Measurements from ENCODE around the gene BLTP3B. TPM values are rescaled to one million over a fixed set of nuclear protein-coding genes. Genes with fewer than 3 reads are reported as not detected.

BLTP3B gene
- total RNA-seq, 6 experiments from 2014 or later, result 28.5 to 34.2 (median 33.4) TPM

DNA sequence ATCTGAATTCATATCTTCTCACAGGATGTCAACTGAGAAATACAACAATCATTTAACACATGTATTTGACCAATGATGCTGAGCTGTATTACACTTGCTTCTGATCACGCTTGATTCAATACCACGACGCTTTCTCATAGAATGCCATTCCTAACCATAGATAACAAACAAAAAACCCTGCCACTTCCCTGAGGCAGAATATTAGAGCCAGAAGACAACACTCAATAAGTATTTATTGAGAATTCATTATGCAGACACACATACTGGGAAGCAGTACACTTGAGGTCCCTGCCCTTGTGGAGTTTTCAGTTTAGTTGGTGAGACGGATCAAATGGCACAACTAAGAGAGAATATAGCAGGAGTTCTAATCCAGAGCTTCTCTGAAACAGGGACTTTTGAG lies 32.4 kb downstream of the BLTP3B start:
- no peak overlapping the region for H3K4me3 Mint-ChIP-seq
- peaks cover 21% of the 10 kb centered on the region for H3K4me1 Mint-ChIP-seq (ENCODE audit: low read depth)
- no peak overlapping the region for H3K27ac Mint-ChIP-seq
- H3K36me3 Mint-ChIP-seq (ENCODE audit: low read depth), result peaks cover 28% of the 10 kb centered on the region
- TF ChIP-seq, protein P1, sequence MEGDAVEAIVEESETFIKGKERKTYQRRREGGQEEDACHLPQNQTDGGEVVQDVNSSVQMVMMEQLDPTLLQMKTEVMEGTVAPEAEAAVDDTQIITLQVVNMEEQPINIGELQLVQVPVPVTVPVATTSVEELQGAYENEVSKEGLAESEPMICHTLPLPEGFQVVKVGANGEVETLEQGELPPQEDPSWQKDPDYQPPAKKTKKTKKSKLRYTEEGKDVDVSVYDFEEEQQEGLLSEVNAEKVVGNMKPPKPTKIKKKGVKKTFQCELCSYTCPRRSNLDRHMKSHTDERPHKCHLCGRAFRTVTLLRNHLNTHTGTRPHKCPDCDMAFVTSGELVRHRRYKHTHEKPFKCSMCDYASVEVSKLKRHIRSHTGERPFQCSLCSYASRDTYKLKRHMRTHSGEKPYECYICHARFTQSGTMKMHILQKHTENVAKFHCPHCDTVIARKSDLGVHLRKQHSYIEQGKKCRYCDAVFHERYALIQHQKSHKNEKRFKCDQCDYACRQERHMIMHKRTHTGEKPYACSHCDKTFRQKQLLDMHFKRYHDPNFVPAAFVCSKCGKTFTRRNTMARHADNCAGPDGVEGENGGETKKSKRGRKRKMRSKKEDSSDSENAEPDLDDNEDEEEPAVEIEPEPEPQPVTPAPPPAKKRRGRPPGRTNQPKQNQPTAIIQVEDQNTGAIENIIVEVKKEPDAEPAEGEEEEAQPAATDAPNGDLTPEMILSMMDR (IDR thresholded peaks at IDR 0.05), result no peak
- H3K9me3 Mint-ChIP-seq, result peaks cover 3% of the 10 kb centered on the region; the same call in 1 of the 2 replicates
- no peak for DNase-seq
- H3K27me3 Mint-ChIP-seq (ENCODE audit: insufficient read depth), result no peaks in the 10 kb centered on the region

- DNase-seq, result no peak
- H3K27me3 Mint-ChIP-seq (ENCODE audit: insufficient read depth), result no peaks in the 10 kb centered on the region
- TF ChIP-seq, protein P1 (IDR thresholded peaks at IDR 0.05), result no peak
- H3K4me1 Mint-ChIP-seq (ENCODE audit: low read depth), result peaks cover 7% of the 10 kb centered on the region
- no peak overlapping the region for H3K4me3 Mint-ChIP-seq
- H3K9me3 Mint-ChIP-seq, result peaks cover 3% of the 10 kb centered on the region; the same call in 1 of the 2 replicates
- H3K27ac Mint-ChIP-seq, result no peak overlapping the region
- H3K36me3 Mint-ChIP-seq (ENCODE audit: low read depth), result peaks cover 28% of the 10 kb centered on the region
Observed at GRCh38 chr12:100106861-100107260, 35.8 kb downstream of the BLTP3B start.

- DNase-seq, result no peak
- H3K36me3 Mint-ChIP-seq (ENCODE audit: low read depth), result peaks cover 33% of the 10 kb centered on the region
Observed at GRCh38 chr12:100105661-100106060, 37.0 kb downstream of the BLTP3B start.

GRCh38 chr12:100101000-100101399 lies 41.7 kb downstream of the BLTP3B start:
- Mint-ChIP-seq H3K4me1 (ENCODE audit: low read depth) (peaks cover 6% of the 10 kb centered on the region; the same call in 1 of the 2 replicates), H3K27me3 (ENCODE audit: insufficient read depth) (no peaks in the 10 kb centered on the region), H3K9me3 (no peaks in the 10 kb centered on the region), H3K36me3 (ENCODE audit: low read depth) (peaks cover 18% of the 10 kb centered on the region), H3K27ac (no peak overlapping the region), H3K4me3 (no peak overlapping the region)
- TF ChIP-seq, protein P1 (IDR thresholded peaks at IDR 0.05), result no peak
- no peak for DNase-seq

More at GRCh38 chr12:100105661-100106060, 37.0 kb downstream of the BLTP3B start:
- Mint-ChIP-seq H3K4me3 (no peak overlapping the region), H3K27me3 (ENCODE audit: insufficient read depth) (no peaks in the 10 kb centered on the region), H3K27ac (no peak overlapping the region), H3K4me1 (ENCODE audit: low read depth) (peaks cover 13% of the 10 kb centered on the region), H3K9me3 (peaks cover 3% of the 10 kb centered on the region; the same call in 1 of the 2 replicates)
- TF ChIP-seq, protein P1 (IDR thresholded peaks at IDR 0.05), result no peak

Small RNA genes lying within 50 kb of the gene (microRNA-seq; reads per million reads assigned to microRNA genes)
- not detected for gene MIR1827

Other genes starting within 250 kb of the BLTP3B start
- under 1 TPM; 0.31 to 0.66 (median 0.37) TPM for gene ANKS1B, start 157.9 kb downstream of the BLTP3B start, total RNA-seq (2021; fragmentation: NEBNext Ultra II Directional; extraction: Animal tissue kit (Norgen Biotek cat#: 25700))
- gene ACTR6, start 57.9 kb upstream of the BLTP3B start, total RNA-seq (2021; fragmentation: NEBNext Ultra II Directional; extraction: Animal tissue kit (Norgen Biotek cat#: 25700)), result 10 to 100 TPM; 23.2 to 29.2 (median 24.9) TPM
- 1 to 10 TPM in 5 of 6 experiments, under 1 TPM in 1; 0.73 to 1.5 (median 1.3) TPM for gene DEPDC4, start 124.2 kb upstream of the BLTP3B start, total RNA-seq (2021; fragmentation: NEBNext Ultra II Directional; extraction: Animal tissue kit (Norgen Biotek cat#: 25700))
- gene SCYL2, start 124.3 kb upstream of the BLTP3B start, total RNA-seq (2021; fragmentation: NEBNext Ultra II Directional; extraction: Animal tissue kit (Norgen Biotek cat#: 25700)), result 10 to 100 TPM; 40.0 to 46.7 (median 40.8) TPM
- gene SLC17A8, start 214.2 kb upstream of the BLTP3B start, total RNA-seq (2021; fragmentation: NEBNext Ultra II Directional; extraction: Animal tissue kit (Norgen Biotek cat#: 25700)), result not detected